GM18519 (cell line): ENCODE results near the gene PACRG.

Experiments used
- ATAC-seq: cut with Tn5 transposase; IDR thresholded peaks from one replicate; pipeline ENCODE4 v1.9.1; 2021; ENCODE audit warnings: mild to moderate bottlenecking, moderate library complexity; ENCODE audit not compliant: unreplicated experiment, low FRiP score

Gene PACRG

DNA sequence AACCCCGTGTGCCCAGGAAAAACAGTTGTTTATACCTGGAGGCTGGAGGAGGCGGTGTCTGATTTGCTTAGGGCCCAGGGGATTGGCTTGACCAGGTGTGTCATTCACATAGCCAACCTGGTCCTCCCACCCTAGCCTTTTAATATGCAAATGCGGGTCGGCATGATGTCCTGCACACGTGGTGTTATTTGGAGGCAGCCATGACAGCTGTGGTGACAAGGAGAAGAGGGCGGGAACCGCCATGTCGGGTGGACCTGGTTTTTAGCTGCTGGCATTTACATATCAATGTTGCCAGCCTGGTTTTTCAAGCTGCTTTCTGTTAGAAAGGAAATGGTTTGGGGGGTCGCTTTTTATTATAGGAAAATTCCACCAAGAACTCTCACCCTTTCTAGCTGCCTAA, 395.3 kb downstream of the PACRG start:
- no peak for ATAC-seq

DNA sequence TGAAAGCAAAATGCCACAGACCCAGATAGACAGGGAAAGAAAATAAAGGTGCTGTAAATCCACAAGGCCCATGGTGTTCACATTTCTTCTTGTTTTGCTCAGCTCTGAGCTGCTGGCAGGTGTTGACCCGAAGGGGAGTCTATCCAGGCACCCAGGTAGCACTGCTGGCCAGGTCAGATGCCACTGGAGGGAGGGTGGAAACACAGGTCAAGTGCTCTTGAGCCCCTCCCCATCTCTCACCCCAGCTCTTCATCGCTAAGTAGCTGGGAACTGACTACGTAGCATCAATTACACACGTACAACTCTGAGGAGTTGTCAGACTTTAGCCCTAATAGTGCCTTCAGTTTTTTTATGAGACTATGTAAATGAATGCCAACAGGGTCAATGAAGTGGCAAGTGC, 399.0 kb downstream of the PACRG start:
- ATAC-seq, result no peak

DNA sequence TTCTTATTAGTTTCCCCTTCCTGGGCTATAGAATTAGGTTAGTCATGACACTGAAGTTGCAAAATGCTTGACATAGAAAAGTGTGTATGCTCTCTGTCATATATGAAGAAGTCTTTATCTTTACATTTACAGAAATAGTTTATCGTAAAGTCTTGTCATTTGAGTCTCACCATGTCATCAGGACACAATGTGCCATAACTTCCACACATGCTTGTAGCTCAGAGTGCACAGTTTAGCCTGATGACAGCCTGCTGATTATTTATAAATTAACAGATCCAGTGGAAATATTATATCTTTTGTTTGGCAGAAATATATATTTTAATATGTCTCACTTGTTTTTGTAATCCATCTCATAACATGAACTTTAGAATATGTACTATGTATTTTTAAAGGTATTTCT, 399.8 kb downstream of the PACRG start:
- no peak for ATAC-seq

DNA sequence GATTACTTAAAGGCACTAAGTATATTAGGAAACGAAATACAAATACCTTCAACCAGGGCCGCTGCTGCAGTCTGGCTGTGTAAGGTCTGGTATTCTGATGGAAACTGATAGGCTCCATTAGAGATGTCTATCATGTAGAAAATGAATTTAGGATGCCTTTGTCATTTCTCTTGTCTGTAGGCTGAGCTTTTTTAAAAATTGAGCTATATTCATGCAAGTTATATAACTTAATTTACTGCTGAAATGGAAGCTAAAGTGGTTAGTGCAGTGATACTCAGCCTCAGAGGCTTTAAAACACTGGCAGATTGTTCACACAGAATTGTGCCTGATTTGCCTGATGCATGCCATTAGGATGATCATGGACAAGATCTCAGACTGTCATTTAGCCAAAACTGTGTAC, 400.6 kb downstream of the PACRG start:
- no peak for ATAC-seq

DNA sequence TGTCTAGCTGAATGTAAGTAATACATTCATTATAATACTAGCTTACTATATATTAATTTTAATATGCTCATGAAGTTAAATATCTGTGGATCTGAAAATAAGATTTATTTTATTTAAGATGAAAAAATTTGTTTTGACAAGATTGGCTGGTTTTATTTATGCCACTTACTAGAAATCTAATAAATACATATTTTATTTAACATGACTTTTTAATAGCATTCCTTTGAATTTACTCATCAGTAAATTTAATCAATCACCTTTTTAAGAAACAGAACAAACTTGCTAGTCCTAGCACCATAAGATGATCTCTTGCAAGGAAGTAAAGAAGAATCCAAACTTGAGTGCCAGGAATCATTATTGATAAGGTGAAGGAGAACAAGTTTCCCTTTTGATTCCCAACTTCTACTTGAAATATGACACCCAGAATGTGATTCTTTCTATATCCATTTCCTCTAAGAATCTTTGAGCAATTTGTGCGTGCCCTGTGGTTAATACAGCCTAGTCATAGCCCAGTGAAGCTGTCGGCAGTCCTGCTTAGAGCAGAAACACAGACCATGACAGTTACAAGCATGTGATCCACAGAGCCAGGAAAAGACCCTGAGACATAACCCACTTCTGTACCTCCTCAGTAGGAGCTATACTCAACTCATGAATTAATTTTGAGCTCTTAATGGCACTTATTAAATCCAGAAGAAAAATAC, 404.4 kb downstream of the PACRG start:
- ATAC-seq, result no peak

DNA sequence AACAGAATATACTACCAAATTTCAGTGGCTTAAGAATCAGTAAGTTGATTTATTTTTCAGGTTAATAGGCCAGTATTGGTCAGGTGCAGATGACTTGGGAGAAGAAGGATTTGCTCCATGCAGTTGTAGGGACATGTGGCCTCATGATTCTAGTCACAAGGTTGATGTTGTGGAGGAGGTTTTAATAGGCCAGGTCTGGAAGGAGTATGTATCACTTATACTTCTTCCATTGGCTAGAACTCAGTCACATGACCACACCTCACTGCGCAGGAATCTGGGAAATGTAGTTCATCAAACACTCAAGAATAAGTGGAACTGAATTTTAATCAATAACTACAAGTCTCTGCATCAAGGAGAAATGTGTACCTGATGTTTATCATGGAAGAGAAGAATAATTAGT, 405.2 kb downstream of the PACRG start:
- no peak for ATAC-seq

DNA sequence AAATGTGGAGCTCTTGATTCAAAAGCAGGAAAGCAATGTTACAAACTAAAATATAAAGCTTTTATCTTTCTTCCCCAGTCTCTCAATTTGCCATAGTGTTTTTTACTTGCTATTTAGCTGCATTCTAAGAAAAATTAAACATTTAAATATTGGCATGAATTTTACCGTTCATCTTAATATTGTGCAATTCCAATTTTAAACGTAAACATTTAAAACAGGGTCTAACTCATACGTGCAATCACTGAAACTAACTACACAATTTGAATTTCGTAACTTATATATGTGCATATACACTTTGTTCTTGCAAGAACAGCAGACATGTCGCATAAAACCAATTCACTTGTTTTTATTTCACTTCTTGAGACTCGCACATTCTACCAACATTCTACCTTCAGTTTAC, 405.9 kb downstream of the PACRG start:
- no peak for ATAC-seq

DNA sequence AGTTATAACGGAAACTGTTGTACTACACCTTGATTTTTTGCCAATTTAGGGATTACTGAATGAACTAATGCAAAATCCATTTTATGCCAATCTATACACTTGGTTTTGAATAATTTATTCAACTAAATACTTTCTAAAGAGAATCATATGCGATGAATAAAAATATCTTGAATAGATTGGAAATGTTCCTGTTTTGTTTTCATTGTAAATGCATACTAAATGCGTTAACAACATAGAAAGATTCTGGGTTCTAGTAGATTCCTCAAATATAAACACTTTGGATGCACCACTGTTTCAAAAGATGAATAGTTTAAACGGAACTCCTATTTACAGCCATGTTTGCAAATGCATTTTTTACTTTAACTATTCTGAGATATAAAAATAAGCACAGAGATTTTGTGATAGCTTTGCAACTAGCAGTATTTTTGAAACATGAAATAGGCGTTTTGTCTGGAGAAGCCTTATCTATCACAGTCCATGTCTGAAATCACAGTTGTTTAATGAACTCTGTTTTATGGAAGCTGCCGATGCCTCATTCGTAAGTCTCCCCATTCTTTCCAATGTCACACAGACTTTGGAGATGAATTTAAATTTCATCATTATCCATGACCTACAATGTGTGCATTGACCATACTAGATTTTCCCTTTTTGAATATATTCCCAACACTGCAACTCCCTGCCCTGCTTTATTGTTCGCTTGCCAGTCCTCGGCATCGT, 409.1 kb downstream of the PACRG start:
- ATAC-seq, result no peak

DNA sequence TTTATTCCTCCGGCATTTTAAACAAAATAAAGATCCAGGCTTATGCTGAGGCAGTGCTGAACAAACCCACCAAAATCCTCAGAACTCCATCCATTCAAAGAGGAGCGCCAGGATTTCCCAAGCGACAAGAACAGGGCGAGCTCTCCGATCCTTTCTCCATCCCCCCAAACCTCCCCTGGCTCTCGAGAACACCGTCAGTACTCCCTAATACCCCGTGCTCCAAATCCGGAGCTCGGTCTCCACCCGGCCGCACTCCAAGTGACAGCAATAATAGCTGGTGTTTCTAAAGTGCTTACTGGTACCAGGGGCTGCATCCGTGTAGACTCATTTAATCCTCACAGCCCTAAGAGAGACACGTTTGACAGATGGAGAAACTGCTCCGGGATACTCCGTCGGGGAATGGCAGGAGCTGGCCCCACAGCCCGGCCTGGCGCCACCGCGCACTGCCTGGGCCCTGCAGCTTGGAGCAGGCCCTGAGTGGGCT, 409.7 kb downstream of the PACRG start:
- no peak for ATAC-seq

DNA sequence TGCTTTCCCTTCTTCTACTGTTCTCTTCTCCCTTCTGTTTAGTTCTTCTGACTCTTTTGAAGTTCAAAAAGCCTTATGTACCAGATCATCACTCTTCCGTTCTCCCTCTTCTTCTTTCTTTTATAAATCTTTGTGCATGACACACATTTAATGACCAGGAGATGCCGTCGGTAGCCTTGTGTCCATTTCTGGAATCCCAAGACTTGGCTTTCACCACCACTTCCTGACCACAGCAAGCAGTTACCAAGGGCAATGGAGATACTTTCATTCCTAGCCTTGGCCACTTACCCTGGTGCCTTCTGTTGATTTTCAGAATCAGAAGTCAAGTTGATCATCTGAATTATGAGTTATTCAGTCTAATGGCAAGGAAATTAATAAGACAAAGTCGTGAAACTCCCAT, 418.3 kb downstream of the PACRG start:
- ATAC-seq, result no peak

DNA sequence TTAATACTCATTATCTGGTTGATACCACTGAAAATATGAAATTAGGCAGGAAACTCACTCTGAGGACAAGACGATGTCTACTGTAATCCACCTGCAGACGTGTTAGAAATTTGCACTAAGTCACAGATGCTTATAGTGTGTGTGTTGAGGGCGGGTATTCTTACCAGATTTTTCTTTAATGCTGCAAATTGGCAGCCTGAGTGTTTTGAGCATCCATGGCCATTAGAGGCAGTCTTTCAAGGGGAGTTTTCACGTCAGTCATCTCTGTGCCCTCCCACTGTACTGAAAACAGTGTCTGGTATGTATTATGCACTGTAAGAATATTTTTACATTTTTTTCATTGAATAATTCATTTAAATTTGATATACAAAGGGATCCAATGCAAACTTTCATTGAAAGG, 420.2 kb downstream of the PACRG start:
- ATAC-seq, result no peak

DNA sequence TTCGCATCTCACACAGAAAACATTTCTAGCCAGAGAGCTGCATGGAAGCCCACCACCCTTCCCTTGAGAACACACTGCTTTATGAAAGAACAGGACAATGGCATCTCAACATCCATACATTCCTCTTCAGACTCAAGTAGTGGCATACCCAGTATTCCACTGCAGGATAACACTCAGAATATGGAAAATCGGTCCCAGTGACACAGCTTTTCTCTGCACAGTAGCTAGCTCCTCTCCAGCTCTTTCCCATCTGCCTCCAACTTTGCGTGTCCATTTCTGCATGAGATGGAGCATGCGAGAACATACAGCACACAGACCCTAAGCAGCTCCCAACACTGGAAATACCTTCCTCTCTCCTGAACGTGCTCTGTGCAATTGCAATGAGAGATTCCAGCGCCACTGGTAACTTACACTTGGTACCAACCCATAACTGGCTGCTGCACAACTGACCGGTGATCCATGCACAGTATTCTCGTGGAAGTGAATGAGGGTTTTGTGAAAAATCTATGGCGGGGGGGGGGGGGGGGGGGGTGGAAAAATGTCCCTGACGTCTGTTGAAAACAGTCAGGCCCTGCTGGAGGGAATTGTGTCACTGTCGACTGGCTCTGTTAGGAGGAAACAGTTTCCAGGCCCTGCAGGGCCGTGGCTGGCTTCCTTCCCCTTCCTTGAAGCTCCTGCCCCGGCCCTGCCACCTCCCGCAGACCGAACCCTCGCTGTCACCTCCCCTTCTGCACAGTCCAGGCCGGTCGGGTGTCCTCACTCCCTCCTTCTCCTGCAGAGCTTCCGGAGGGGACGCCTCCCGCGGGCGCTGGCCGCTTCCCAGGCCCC, 420.9 kb downstream of the PACRG start:
- no peak for ATAC-seq

DNA sequence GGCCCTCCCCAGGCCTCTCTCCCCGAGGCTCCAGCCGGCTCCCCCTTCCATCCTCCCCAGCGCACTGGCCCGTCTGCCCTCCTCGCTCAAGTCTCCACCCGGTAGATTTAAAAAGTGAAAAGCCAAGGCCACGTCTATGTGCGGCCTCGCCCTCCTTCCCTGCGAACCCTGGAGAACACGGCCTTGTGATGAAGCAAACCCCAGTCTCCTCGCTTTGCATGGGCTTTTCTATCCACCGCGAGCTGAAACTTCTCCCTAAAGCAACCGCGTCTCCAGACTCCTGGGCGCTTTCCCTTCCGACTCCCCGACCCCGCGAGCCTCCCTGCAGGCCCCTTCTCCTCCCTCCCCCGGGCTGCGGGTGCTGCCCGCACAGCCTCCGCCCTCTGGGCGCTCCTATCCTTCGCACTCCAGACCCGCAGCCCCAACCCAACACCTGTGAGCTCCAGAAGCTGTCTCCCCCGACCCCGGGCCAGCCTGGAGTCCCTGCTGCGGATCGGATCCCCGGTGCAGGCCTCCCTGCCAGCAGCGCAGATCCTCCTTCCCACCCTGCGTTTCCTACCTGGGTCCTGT, 421.6 kb downstream of the PACRG start:
- ATAC-seq, result no peak

DNA sequence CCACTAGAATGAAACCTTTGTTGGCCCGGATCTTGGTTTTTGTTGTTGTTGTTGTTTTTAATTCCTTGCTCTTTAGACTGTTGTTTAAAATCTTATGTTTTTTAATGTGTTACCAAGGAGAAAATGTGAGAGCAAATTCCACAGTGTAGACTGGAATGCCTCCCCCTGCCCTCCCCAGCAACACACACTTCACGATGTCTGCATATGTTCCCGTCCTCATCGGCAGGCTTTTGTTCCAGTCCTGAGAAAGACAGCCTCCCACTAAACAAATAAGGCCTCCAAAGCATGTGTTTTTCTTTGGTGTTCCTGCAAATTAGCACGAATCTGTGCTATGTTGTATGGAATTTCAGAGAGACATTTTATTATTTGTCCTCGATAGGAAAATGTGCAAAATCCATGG, 423.4 kb downstream of the PACRG start:
- ATAC-seq, result no peak

DNA sequence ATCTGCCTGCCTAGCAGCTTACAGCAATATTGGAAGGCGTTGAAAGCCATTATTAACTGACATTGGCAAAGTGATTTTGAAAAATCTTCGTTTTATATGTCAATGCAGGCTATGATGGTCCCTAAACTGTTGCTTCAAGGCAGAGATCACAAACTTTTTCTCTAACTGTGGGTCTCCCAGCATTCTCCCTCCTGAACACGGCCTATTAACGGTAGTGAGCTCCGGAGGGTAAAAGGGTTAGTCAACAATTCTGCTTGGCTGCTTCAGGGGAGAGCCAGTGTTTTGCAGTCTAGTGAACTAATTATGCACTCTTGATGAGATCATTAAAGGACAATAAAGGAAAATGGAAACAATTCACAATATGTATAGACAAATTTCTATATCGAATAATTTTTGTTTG, 424.9 kb downstream of the PACRG start:
- no peak for ATAC-seq

DNA sequence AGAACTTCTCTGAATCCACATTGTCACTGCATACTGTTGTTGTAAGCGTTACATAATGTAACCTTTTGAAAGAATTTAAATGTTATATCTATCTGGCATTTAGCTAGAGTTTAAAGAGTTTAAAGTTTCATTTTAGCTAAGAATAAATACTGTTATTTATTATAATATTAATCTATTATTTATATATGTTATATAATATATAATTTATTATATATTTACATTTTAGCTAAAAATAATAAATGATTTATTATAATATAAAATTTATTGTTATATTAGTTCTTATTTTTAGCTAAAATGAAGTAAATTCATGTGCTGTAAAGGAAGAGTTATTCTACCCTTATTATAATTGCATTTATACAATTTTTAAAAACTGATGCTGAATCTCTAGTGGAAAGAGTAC, 431.3 kb downstream of the PACRG start:
- no peak for ATAC-seq

DNA sequence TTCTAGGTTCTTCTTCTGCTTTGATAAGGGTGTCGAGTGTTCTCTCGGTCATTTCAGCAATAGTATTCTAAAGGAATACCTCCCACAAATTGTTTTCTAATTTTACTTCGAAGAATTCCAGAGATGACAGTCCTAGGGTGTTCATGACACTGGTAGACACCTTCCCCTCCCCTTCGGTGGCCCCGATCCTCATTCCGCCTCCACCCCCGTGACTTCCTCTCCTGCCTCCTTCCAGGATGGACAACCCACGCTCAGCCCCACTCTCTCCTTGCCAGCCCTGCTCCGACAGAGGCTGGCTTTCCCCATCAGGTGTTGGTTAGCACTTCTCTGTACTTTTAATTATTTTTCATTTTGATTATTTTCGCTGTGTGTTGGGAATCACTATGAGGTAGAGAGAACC, 431.9 kb downstream of the PACRG start:
- ATAC-seq, result no peak

DNA sequence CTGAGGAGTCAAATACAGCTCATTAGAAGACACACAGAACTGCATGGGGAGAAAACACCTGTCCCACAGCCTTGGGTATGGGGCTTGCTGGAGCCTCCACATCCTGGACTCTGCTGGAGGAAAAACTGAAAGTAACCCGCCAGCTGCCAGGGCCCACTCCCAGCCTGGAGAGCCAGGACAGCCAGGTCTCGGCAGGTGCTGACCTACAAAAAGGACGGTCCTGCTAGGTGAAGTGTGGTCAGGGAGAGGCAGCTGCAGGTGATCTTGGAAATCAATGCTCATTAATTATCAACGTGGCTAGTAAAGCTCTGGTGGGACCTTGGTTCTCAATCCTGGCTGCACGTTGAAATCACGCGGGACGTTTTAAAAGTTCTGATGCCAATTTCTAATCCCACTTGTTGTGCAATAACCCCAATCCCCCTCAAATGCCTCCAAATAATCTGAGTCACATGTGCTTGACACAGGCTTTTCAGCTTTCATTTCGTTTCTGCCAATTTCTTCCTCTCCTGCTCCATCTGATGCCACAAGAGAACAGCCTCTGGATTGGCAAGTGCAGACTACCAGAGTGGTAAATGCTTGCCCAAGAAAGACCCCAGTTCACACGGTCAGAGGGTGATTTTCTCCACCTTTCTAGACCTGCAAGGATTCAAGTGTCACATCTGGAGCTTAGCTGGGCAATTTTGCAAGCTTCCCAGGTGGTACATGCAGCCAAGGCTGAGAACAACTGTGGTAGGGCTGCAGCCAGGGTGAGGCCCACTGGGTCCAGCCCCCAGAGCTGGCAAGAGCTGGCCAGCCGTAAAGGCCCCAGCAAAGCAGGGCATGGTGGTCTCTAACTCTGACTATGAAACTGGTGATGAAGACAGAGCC, 434.5 kb downstream of the PACRG start:
- ATAC-seq, result no peak

DNA sequence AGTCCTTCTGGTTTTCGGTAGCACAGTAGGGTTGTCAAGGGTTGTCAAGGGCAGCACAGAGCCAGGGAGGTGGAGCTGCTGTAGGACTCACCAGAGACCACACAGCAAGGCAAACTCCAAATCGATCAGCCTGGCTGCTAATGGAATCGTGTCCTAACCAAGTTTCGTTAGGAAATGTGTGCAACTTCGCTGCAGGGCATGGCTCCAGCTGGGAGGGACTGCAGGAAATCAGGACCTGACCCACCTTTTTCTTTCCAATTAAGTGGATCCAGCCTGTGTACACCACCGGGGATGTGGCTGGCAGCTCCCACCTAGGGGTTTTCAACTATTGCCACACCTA, 435.1 kb downstream of the PACRG start:
- no peak for ATAC-seq

DNA sequence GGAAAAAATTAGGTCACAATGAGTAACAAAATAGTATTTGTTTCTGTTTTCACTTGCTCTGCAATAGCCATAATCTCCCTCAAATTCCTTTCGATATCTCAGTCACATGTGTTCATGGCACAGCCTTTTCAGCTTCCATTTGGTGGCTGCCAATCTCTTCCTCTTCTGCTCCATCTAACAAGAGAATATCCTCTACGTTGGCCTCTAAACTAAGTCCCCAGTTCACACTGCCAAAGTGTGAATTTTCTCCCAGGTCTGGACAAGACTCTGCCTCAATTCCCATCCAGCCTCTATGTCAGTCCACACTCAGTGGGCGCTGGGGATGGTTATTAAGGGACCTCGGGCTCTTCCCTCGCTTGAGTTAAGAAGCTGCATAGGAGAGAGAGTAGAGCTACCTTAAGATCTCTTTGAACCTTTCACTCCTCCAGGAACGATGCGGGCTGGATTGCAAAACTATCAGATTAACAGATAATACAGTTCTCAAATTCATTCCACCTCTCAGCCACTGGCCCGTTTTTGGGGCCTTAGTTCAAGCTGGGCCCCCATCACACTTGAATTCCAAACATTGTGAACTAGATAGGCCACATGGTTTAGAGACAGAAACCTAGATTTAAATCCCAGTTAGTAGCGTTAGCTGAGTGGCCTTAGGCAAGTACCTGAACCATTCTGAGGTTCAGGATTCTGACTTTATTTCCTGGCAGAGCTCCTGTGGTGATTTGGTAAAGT, 436.6 kb downstream of the PACRG start:
- ATAC-seq, result no peak
